ENCODE data around the gene REM2.

The REM2 gene

GRCh38 chr14:22875003-22875747 lies 7.8 kb upstream of the REM2 start:
- Histone ChIP-seq H3K27me3 (ENCODE audit: control insufficient read depth in 2 of 2, insufficient read depth in 2 of 2, low read length in 2 of 2) (no peaks in the 10 kb centered on the region), H3K9me3 (ENCODE audit: control insufficient read depth in 2 of 2, low read length in 2 of 2) (no peaks in the 10 kb centered on the region), H3K9ac (ENCODE audit: low read depth in 1 of 2, low read length in 2 of 2) (no peak overlapping the region), H3K4me1 (ENCODE audit: control insufficient read depth in 2 of 2, insufficient read depth in 2 of 2, low read length in 2 of 2) (peaks cover 16 to 19% of the 10 kb centered on the region in 2 donors), H3K4me3 (ENCODE audit: low read length in 2 of 2) (no peak overlapping the region), H3K27ac (ENCODE audit: low read depth in 2 of 2, low read length in 2 of 2) (no peak overlapping the region), H3K36me3 (ENCODE audit: control insufficient read depth in 2 of 2, insufficient read depth in 2 of 2, low read length in 2 of 2) (peaks cover 49 to 61% of the 10 kb centered on the region in 2 donors)

DNA sequence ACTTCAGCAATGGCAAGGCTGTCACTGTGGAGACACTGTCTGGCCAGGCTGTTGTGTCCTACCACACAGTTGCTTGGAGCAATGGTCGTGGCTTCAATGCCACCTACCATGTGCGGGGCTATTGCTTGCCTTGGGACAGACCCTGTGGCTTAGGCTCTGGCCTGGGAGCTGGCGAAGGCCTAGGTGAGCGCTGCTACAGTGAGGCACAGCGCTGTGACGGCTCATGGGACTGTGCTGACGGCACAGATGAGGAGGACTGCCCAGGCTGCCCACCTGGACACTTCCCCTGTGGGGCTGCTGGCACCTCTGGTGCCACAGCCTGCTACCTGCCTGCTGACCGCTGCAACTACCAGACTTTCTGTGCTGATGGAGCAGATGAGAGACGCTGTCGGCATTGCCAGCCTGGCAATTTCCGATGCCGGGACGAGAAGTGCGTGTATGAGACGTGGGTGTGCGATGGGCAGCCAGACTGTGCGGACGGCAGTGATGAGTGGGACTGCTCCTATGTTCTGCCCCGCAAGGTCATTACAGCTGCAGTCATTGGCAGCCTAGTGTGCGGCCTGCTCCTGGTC lies 7.2 kb upstream of the REM2 start:
- H3K9me3 ChIP-seq (ENCODE audit: control insufficient read depth in 2 of 2, low read length in 2 of 2) = no peaks in the 10 kb centered on the region
- no peaks in the 10 kb centered on the region for H3K27me3 ChIP-seq (ENCODE audit: control insufficient read depth in 2 of 2, insufficient read depth in 2 of 2, low read length in 2 of 2)
- H3K9ac ChIP-seq (ENCODE audit: low read depth in 1 of 2, low read length in 2 of 2) = no peak overlapping the region
- H3K4me3 ChIP-seq (ENCODE audit: low read length in 2 of 2) = no peak overlapping the region
- peaks cover 49 to 61% of the 10 kb centered on the region in 2 donors for H3K36me3 ChIP-seq (ENCODE audit: control insufficient read depth in 2 of 2, insufficient read depth in 2 of 2, low read length in 2 of 2)
- peaks cover 10 to 14% of the 10 kb centered on the region in 2 donors for H3K4me1 ChIP-seq (ENCODE audit: control insufficient read depth in 2 of 2, insufficient read depth in 2 of 2, low read length in 2 of 2)
- H3K27ac ChIP-seq (ENCODE audit: low read depth in 2 of 2, low read length in 2 of 2) = no peak overlapping the region

GRCh38 chr14:22877000-22877501 lies 6.0 kb upstream of the REM2 start:
- H3K9ac ChIP-seq (ENCODE audit: low read depth in 1 of 2, low read length in 2 of 2) = no peak overlapping the region
- H3K27ac ChIP-seq (ENCODE audit: low read depth in 2 of 2, low read length in 2 of 2) = no peak overlapping the region
- H3K27me3 ChIP-seq (ENCODE audit: control insufficient read depth in 2 of 2, insufficient read depth in 2 of 2, low read length in 2 of 2) = peaks cover 0 to 1% of the 10 kb centered on the region in 2 donors
- no peak overlapping the region for H3K4me3 ChIP-seq (ENCODE audit: low read length in 2 of 2)
- H3K36me3 ChIP-seq (ENCODE audit: control insufficient read depth in 2 of 2, insufficient read depth in 2 of 2, low read length in 2 of 2) = peaks cover 49 to 61% of the 10 kb centered on the region in 2 donors
- no peaks in the 10 kb centered on the region for H3K9me3 ChIP-seq (ENCODE audit: control insufficient read depth in 2 of 2, low read length in 2 of 2)
- peaks cover 9 to 11% of the 10 kb centered on the region in 2 donors for H3K4me1 ChIP-seq (ENCODE audit: control insufficient read depth in 2 of 2, insufficient read depth in 2 of 2, low read length in 2 of 2)

- Histone ChIP-seq H3K9ac (ENCODE audit: low read depth in 1 of 2, low read length in 2 of 2) (no peak overlapping the region), H3K27me3 (ENCODE audit: control insufficient read depth in 2 of 2, insufficient read depth in 2 of 2, low read length in 2 of 2) (peaks cover 2 to 3% of the 10 kb centered on the region in 2 donors), H3K27ac (ENCODE audit: low read depth in 2 of 2, low read length in 2 of 2) (no peak overlapping the region), H3K4me3 (ENCODE audit: low read length in 2 of 2) (no peak overlapping the region), H3K36me3 (ENCODE audit: control insufficient read depth in 2 of 2, insufficient read depth in 2 of 2, low read length in 2 of 2) (peaks cover 49 to 57% of the 10 kb centered on the region in 2 donors), H3K9me3 (ENCODE audit: control insufficient read depth in 2 of 2, low read length in 2 of 2) (no peaks in the 10 kb centered on the region), H3K4me1 (ENCODE audit: control insufficient read depth in 2 of 2, insufficient read depth in 2 of 2, low read length in 2 of 2) (peaks cover 5 to 12% of the 10 kb centered on the region in 2 donors)
Measured at GRCh38 chr14:22878271-22879246, 4.5 kb upstream of the REM2 start.

- no peak overlapping the region for H3K27ac ChIP-seq (ENCODE audit: low read depth in 2 of 2, low read length in 2 of 2)
- H3K9me3 ChIP-seq (ENCODE audit: control insufficient read depth in 2 of 2, low read length in 2 of 2) = no peaks in the 10 kb centered on the region
- peaks cover 12 to 14% of the 10 kb centered on the region in 2 donors for H3K4me1 ChIP-seq (ENCODE audit: control insufficient read depth in 2 of 2, insufficient read depth in 2 of 2, low read length in 2 of 2)
- H3K27me3 ChIP-seq (ENCODE audit: control insufficient read depth in 2 of 2, insufficient read depth in 2 of 2, low read length in 2 of 2) = peaks cover 2 to 3% of the 10 kb centered on the region in 2 donors
- H3K4me3 ChIP-seq (ENCODE audit: low read length in 2 of 2) = no peak overlapping the region
- H3K9ac ChIP-seq (ENCODE audit: low read depth in 1 of 2, low read length in 2 of 2) = no peak overlapping the region
- H3K36me3 ChIP-seq (ENCODE audit: control insufficient read depth in 2 of 2, insufficient read depth in 2 of 2, low read length in 2 of 2) = peaks cover 17 to 26% of the 10 kb centered on the region in 2 donors
Measured at GRCh38 chr14:22882064-22882463, 958 bp upstream of the REM2 start.

DNA sequence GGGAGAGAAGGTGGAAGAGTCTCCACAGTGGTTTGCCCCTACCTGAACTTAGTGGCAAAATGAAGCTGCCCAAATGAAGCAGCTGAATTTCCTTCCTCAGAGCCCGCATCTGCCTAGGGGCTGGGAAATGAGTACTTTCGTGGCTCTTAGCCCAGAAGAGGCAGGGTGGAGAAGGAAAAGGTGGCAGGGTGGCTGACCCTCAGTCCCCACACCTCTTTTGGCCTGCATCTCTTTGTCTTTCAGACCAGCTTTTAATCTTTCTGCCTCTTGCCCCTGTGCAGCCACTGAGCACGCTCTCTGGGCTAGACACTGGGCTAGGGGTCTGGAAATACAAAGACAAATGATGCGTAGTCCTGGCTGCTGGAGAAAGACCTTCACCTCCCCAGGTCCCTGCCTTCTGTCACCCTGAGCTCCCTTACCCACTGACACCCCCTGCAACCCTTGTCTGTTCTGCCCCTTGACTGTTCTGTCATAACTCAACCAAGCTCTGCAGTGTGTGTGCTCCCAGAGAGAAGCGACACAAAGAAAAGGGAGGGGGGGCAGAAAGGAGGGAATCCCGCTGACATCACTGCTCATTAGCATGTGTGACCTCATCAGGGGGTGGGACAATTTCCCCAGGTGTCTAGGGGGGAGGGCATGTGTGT lies 371 bp upstream of the REM2 start:
- peaks cover 12 to 18% of the 10 kb centered on the region in 2 donors for H3K4me1 ChIP-seq (ENCODE audit: control insufficient read depth in 2 of 2, insufficient read depth in 2 of 2, low read length in 2 of 2)
- H3K4me3 ChIP-seq (ENCODE audit: low read length in 2 of 2) = peak overlapping the region in 1 of 2 donors; percentile 13
- no peaks in the 10 kb centered on the region for H3K9me3 ChIP-seq (ENCODE audit: control insufficient read depth in 2 of 2, low read length in 2 of 2)
- H3K27ac ChIP-seq (ENCODE audit: low read depth in 2 of 2, low read length in 2 of 2) = no peak overlapping the region
- H3K36me3 ChIP-seq (ENCODE audit: control insufficient read depth in 2 of 2, insufficient read depth in 2 of 2, low read length in 2 of 2) = peaks cover 11 to 21% of the 10 kb centered on the region in 2 donors
- H3K27me3 ChIP-seq (ENCODE audit: control insufficient read depth in 2 of 2, insufficient read depth in 2 of 2, low read length in 2 of 2) = peaks cover 2 to 3% of the 10 kb centered on the region in 2 donors
- peak overlapping the region in 1 of 2 donors; percentile 10 for H3K9ac ChIP-seq (ENCODE audit: low read depth in 1 of 2, low read length in 2 of 2)

GRCh38 chr14:22884076-22884737 lies 1.2 kb downstream of the REM2 start:
- no peak overlapping the region for H3K27ac ChIP-seq (ENCODE audit: low read depth in 2 of 2, low read length in 2 of 2)
- H3K9ac ChIP-seq (ENCODE audit: low read depth in 1 of 2, low read length in 2 of 2) = no peak overlapping the region
- no peak overlapping the region for H3K4me3 ChIP-seq (ENCODE audit: low read length in 2 of 2)
- peaks cover 12 to 18% of the 10 kb centered on the region in 2 donors for H3K4me1 ChIP-seq (ENCODE audit: control insufficient read depth in 2 of 2, insufficient read depth in 2 of 2, low read length in 2 of 2)
- peaks cover 2 to 3% of the 10 kb centered on the region in 2 donors for H3K27me3 ChIP-seq (ENCODE audit: control insufficient read depth in 2 of 2, insufficient read depth in 2 of 2, low read length in 2 of 2)
- peaks cover 0 to 5% of the 10 kb centered on the region in 2 donors for H3K36me3 ChIP-seq (ENCODE audit: control insufficient read depth in 2 of 2, insufficient read depth in 2 of 2, low read length in 2 of 2)
- no peaks in the 10 kb centered on the region for H3K9me3 ChIP-seq (ENCODE audit: control insufficient read depth in 2 of 2, low read length in 2 of 2)

- no peak overlapping the region for H3K4me3 ChIP-seq (ENCODE audit: low read length in 2 of 2)
- H3K4me1 ChIP-seq (ENCODE audit: control insufficient read depth in 2 of 2, insufficient read depth in 2 of 2, low read length in 2 of 2) = peaks cover 12 to 18% of the 10 kb centered on the region in 2 donors
- H3K9me3 ChIP-seq (ENCODE audit: control insufficient read depth in 2 of 2, low read length in 2 of 2) = no peaks in the 10 kb centered on the region
- peaks cover 2 to 3% of the 10 kb centered on the region in 2 donors for H3K27me3 ChIP-seq (ENCODE audit: control insufficient read depth in 2 of 2, insufficient read depth in 2 of 2, low read length in 2 of 2)
- H3K27ac ChIP-seq (ENCODE audit: low read depth in 2 of 2, low read length in 2 of 2) = no peak overlapping the region
- H3K36me3 ChIP-seq (ENCODE audit: control insufficient read depth in 2 of 2, insufficient read depth in 2 of 2, low read length in 2 of 2) = no peaks in the 10 kb centered on the region
- no peak overlapping the region for H3K9ac ChIP-seq (ENCODE audit: low read depth in 1 of 2, low read length in 2 of 2)
Measured at GRCh38 chr14:22884738-22885523, 1.9 kb downstream of the REM2 start.

All from mucosa of rectum (tissue), 2 donors.